NCI-H187 treated with DMSO at 0.1 percent for 48 hours (cell line): ENCODE data around the gene DNAH1.

Experiments
- DNase-seq: peaks from one replicate; lab custom pipeline; 2025; lab: John Stamatoyannopoulos, UW

Gene DNAH1

DNA sequence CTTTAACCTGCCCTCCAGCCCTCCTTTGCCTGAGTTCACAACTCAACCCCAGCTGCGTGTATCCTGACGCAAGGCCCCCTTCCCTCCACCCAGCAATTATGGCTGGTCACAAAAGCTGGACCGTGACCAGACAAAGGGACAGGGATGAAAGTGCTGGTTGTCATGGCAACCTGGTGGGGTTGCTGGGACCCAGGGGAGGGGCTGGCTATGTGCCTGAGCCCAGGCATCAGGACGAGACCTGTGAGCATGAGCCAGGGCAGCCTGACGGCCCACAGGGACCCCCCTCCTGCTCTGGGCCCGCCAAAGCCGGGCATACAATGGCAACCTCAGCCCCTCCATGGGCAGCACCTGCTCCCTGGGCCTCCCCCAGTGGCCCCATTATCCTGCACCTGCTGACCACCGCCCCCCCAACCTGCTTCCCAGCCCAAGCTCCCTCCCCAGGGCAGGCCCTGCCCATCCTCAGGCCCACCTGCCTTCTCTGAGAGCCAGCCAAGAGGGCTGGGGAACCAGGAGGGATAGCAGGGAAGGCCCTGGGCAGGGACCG, 4.5 kb upstream of the DNAH1 start:
- DNase-seq = no peak

DNA sequence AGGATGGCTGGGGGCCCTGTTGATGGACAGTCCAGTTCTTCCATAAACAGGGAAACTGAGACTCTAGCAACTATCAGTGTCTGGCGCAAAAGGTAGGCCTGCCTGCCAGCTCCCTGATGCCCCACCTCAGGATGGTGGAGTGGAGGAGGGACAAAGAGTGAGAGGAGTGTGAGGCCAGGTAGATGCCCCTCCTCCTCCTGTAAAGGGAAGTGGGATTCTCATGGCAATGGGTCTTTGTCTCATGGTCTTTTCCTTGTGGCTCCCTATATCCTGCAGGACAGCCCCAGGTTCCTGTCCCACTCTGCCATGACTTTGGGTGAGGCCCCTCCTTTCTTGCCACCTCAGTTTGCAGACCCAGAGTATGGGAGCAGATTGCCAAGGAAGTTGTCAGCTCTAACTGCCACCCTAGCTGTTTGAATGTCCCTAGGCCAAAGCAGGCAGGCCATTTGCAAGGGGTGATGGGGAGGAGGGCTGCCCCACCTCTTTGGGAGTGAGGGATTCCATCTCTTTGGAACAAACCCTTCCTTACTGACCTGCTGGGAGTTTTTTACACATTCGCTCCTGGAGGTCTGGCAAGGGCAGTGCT, 2.8 kb upstream of the DNAH1 start:
- DNase-seq = no peak

DNA sequence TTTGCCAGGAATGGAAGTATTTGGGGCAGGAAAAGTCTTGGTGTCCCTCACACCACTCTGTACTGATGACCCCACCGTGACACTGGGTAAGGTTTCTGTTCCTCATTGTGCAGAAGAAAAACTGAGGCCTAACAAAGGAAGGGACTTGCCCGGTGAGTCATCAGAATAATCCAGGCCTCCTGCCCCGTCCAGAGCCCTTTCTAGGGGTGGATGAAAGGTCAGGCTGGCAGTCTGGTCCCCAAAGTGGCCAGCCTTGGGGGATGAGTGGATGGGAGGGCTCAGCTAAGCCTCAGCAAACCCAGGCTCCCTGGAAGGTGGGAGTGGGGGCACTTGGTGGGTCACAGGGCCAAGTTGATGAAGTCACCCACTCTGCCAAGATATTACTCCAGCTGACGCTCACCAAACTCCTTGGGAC, 2.3 kb upstream of the DNAH1 start:
- no peak for DNase-seq

DNA sequence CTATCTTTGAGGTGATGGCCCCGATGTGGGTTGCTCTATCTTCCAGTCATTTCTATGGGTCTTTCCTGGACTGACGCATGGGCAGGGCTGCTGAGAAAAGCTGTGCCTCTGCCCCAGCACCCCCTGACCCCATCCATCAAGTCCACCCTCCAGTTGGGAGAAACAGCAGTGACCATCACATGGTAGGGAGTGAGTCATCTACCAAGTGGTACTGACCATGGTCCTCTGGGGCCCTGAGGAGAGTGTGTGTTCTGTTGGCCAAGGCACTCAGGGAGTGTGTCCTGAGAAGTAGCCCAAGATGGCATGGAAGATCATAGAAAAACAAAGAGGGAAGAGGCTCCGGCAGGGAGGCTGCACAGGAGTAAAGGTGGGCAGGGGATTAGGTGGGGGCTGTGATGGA, 1.6 kb upstream of the DNAH1 start:
- DNase-seq = no peak

- DNase-seq = no peak
These were observed 1.1 kb upstream of the DNAH1 start for GRCh38 chr3:52315006-52315405.

DNA sequence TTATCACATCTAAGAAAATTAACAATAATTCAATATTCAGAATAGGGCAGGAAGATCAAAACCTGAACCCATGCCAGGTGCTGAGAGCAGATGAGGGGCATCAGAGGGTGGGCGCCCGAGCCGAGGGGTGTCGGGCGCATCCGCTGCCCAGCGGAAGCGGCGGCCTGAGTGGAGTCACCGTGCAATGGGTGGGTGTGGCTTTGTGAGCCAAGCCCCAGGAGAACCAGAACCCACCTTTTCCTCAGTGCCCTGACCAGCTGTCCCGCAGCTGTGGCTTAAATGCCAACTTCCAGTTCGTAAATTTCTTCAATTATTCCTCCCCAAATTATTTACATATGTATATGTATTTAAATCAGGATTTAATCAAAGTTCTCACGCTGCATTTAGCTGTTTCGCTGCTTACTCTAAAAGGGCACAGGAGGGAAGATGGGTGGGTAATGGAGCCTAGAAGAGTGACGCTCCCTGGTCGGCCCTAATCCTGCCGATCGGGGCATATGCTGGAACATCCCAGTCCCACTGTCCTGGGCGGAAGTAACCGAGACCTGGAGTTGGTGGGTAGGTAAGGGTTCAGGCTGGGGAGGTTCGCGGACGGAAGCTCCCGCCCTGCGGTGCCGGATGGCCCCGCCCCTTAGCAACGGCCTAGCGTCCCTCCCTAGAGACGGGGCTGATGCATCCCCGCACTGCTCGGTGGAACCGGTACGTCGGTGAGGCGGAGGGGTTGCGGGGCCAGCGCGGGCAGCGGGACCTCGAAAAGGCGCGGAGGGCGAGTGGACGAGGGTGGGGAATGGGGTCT, 1.3 kb downstream of the DNAH1 start:
- no peak for DNase-seq

GRCh38 chr3:52318186-52318816, 2.2 kb downstream of the DNAH1 start:
- no peak for DNase-seq

DNA sequence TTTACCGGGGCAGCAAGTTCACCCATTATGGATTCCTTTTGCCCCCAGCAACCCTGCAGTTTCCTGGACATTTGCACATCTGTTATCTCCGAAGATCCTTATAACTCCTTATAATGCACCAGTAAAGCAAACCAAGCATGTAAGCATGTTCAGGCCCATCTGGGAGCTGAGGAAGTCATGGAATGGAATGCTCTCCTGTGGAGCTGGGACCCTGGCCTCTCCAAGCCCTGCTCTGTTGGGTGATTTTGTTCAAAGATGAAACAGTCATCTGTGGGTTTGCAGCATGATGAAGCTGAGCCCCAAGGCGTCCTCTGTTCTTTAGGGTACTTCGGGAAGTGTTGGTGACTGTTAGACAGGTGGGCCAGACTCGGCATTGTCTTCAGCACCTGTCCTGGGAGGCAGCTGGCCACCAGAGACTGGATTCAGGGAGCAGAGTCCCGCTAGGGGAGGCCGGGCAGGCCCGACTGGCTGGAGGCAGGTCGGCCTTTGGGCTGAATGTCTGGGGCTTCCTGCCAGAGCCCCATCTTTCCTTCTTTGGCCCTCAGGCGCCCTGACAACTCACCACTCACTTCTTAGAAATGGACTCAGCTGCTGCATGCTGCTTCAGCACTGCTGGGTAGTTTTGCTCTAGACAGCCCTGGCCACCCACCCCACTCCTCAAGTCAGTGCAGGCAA, 3.9 kb downstream of the DNAH1 start:
- no peak for DNase-seq

DNA sequence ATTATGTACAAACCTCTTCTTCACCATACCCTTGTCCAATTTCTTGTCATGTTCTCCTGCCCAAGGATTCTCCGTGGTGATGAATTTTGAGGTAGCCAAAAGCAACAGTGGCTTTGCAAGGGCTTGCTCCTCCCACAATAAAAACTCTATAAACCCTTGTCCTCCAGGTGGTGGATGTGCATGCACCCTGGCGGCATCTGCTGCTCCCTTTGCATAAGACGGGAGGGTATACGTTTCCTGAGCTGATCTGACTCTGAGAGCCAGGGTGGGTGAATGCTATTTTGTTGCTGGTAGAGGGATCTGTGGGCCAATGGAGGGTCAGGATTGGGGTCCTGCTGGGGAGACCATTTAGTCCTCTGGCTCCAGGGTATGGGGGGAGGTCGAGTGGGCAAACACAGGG, 5.4 kb downstream of the DNAH1 start:
- DNase-seq = no peak

- no peak for DNase-seq
These were observed 6.3 kb downstream of the DNAH1 start for GRCh38 chr3:52322466-52322865.

DNA sequence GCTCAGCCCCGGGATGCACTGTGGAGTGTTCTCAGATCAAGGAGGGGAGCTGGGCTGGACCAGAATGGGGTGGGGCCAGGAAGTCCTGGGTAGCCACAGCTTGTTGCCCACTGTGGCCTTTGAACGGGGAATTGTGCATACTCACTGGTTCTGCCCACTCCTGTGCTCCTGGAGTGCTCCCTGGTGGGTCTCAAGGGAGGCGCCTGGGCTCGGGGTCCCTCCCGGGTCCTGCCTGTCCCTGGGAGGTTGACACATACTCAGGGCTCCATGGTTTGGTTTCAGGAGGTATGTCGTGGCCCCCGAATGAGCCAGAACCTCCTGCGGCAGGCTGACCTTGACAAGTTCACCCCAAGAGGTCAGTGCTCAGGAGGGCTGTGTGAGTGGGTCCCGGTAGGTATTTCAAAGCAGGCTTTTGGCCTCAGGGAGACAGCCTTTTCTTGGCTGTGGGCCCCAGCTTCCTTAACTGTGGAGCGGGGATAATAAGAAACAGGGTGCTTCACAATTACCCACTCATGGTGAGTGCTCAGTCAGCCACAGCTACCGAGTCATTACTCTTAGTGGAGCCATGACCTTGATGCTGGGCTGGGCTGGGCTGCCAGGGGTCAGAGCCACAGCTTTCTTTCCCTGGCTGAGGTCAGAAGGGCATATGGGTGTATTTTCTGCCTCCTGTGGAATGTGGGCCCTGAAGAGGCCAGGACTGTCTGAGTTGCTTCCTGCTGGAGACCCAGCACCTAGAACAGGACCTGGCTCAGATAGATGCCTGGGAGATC, 7.6 kb downstream of the DNAH1 start:
- no peak for DNase-seq

- no peak for DNase-seq
These were observed 8.6 kb downstream of the DNAH1 start for GRCh38 chr3:52324676-52325075.

DNA sequence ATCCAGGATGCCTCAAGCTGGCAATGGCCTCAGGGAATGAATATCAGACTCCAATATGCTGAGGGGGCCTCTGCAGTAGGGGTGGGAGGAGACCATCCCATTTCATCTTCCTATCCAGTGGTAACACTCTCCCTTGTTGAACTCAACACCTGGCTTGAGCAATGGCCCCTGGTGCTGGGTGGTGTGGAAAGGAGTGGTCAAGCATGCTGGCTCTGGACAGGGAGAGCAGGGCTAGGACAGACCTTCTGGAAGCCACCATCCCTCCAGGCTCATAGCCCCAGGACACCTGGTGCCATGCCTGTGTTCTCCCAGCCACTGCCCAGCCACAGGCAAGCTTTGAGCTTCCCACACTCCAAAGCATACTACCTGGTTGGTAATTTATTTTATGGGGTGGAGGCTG, 9.6 kb downstream of the DNAH1 start:
- DNase-seq = no peak

DNA sequence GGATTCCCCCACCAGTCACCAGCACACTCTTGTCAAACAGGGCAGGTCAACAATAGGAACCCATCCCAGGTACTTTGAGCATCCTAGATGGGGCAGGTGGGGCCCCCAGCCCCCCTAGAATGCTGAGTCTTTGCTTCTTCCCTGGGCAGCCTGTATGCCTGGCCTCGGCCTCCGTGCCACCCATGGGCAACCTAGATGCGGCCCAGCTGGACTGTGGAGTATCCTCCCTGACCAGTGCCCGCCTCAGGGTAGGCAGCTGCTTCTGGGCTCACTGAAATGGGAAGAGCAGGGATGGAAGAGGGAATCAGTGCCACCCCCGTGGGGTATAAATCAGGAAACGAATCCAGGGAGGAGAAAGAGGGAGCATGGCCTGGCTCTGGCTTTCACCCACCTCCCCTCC, 10.9 kb downstream of the DNAH1 start:
- DNase-seq = no peak

DNA sequence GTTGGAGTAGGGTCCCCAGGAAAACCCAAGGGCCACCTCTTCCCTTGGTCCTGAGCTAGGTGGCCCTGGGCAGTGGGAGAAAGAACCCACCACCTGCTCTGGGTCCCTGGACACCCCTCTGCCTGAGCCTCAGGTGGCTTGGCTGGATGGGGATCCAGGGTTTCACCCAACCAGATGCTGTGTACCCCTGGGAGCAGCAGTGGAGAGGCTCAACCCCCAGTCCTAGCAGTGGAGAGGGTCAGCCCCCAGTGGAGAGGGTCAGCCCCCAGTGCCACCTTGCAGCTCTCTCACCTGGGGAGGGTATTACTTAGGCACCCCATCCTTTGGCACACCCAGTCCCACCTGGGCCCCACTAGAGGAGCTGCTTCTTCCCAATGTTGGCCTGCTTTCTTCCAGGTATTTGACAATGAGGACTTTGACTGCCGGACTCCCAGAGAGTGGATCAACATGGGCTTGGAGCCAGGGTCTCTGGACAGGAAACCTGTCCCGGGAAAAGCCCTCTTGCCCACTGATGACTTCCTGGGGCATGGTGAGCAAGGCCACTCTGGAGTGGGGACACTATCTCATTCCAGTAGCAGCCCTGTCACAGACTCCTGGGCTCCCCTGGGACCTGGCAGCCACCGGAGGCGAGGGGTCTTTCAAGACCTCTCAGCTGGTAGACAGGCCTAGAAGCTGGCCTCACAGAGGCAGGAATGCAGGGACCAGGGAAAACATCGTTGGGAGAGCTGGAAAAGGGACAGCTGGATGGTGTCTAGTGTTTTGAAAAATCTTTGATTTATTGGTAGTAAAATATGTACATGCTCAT, 11.6 kb downstream of the DNAH1 start:
- DNase-seq = no peak

DNA sequence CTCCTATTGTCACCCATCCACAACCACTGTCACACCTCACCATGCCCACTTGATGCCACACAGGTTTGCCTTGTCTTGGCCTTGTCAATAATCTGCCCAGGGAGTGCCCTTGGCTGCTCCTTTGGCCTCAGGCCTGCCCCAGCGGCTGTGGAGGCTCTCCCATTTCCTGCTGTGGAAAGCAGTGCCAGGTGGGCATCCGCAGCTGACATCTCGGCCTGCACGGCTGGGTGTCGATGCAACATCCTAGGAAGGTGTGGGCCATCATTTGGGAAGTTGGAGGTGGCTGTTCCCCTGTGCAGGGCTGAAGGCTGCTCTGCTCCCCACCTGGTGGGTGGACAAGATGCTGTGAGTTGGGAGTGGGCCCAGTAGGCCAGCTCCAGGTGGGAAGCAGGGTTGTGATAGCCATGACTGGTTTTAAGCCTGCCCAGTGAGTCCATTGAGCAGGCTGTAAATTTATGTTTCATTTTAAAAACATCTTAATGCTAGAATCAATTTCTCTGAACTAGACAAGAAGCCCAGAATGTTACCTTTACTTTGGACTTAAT, 12.5 kb downstream of the DNAH1 start:
- DNase-seq = no peak

DNA sequence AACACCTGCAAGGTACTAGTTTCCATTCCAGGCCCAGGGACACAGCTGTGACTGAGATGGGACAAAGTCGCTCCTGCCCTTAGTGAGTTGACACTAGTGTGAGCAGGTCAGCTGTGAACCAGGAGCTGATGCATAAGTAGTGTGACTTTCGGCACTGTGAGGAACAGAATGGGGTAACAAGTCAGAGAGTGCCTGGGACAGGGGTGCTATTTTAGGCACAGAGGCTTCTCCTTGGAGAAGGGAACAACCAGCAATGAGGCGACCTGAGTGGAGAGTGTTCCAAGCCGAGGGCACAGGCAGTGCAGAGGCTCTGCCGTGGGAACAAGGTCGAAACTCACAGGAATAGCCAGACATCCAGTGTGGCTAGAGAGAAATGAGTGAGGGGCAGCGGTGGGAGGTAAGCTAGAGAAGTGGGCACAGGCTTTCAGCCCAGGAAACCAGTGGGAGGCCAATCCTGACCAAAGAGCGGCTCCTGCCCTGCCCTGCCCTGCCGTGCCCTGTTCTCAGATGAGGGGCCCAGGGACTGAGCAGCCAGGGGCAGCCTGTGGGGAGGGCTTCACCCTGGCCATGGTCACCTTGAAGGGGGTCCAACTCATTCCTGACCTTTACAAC, 14.2 kb downstream of the DNAH1 start:
- DNase-seq = no peak

- DNase-seq = no peak
These were observed 15.0 kb downstream of the DNAH1 start for GRCh38 chr3:52331091-52331490.

- no peak for DNase-seq
These were observed 15.8 kb downstream of the DNAH1 start for GRCh38 chr3:52331906-52332305.

DNA sequence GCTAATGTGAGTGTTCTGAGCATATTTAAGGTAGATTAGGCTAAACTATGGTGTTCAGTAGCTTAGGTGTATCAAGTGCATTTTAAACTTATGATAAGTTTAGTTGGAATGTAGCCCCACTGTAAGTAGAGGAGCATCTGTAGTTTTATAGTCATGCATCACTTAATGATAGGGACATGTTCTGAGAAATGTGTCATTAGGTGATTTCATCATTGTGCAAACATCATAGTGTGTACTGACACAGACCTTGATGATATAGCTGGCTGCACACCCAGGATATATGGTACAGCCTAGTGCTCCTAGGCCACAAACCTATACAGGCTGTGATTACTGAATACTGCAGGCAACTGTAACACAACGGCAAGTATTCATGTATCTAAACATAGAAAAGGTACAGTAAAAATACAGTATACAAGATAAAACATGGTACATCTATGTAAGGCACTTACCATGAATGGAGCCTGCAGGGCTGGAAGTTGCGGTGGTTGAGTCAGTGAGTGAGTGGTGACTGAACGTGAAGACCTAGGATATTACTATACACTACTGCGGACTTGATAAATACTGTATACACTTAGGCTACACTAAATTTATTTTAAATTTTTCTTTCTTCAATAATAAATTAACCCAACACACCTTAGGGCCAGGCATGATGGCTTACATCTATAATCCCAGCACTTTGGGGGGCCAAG, 17.9 kb downstream of the DNAH1 start:
- DNase-seq = no peak
